ENCODE data around the gene ATF7IP2. TPM values are rescaled to one million over a fixed set of nuclear protein-coding genes. Genes with fewer than 3 reads are reported as not detected.
"Not testable (repeated sequence)": the region's sequence is repeated elsewhere in the genome, so short reads cannot be mapped to it uniquely, and the experiment has no call there.

The ATF7IP2 gene
- total RNA-seq, 4 donors from 2014 or later: 15.5 to 32.8 (median 28.3) TPM

GRCh38 chr16:10466313-10466712, 80.5 kb downstream of the ATF7IP2 start:
- no peak for DNase-seq
- Histone ChIP-seq H3K36me3 (peaks cover 0 to 3% of the 10 kb centered on the region in 2 donors), H3K4me3 (replicated peaks in 1 of 3) (no peak overlapping the region), H3K9me3 (no peaks in the 10 kb centered on the region), H3K4me1 (no peaks in the 10 kb centered on the region), H3K27me3 (no peaks in the 10 kb centered on the region), H3K27ac (no peak overlapping the region)
- intact Hi-C loops (cut with DNase I): no loop called here
- no peak for TF ChIP-seq POLR2A (IDR thresholded peaks at IDR 0.05)
- no peak for TF ChIP-seq CTCF (IDR thresholded peaks at IDR 0.05)
- WGBS, 2 donors: 96 to 98% methylated on average over 2 of the region's 2 CpGs

DNA sequence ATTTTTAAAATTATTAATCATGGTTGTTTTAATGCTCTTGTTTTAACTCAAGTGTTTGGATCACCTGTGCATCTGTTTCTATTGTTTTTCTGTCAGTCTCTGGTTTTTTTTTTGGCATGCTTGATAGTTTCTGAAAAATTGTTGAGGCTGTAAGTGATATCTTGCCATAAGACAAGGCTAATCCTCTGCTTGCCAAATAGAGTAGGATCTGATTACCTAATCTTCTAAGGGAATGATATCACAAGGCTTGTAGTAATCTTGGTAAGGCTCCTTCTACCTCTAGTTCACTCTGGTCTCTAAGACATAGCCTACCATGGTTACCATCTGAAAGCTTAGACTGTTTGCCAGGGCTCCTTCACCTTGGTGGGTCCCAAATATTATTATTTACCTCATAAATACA, 81.0 kb downstream of the ATF7IP2 start:
- TF ChIP-seq CTCF (IDR thresholded peaks at IDR 0.05) (no peak), POLR2A (IDR thresholded peaks at IDR 0.05) (no peak)
- no peaks in the 10 kb centered on the region for H3K27me3 ChIP-seq
- H3K36me3 ChIP-seq: peaks cover 0 to 3% of the 10 kb centered on the region in 2 donors
- H3K27ac ChIP-seq: no peak overlapping the region
- intact Hi-C loops (cut with DNase I): no loop called here
- H3K9me3 ChIP-seq: no peaks in the 10 kb centered on the region
- no peak overlapping the region for H3K4me3 ChIP-seq (replicated peaks in 1 of 3)
- H3K4me1 ChIP-seq: no peaks in the 10 kb centered on the region
- no peak for DNase-seq

GRCh38 chr16:10476636-10477035, 90.8 kb downstream of the ATF7IP2 start:
- H3K36me3 ChIP-seq; H3K27ac ChIP-seq; H3K4me3 ChIP-seq (replicated peaks in 1 of 3); DNase-seq; intact Hi-C loops (cut with DNase I); H3K27me3 ChIP-seq; H3K4me1 ChIP-seq; H3K9me3 ChIP-seq: not testable (repeated sequence)
- 100% methylated on average over 1 of the region's 1 CpG for WGBS, 2 donors

DNA sequence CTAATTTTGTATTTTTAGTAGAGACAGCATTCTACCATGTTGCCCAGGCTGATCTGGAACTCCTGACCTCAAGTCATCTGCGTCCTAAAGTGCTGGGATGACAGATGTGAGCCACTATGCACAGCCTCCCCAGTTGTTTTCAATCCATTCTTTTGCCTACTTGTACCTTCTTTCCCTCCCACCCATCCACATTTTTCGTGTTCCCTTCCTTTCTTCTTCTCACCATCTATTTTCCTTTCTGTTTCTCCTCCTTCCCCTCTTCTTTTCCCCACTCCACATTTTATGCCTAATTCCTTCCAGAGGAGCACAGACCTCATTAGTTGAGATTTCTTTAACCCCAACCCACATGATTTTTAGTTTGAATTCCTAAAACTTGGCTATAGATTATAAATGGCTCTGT, 94.3 kb downstream of the ATF7IP2 start:
- DNase-seq: no peak
- no peak overlapping the region for H3K27ac ChIP-seq
- 95 to 97% methylated on average over 2 of the region's 2 CpGs for WGBS, 2 donors
- no peak for TF ChIP-seq POLR2A (IDR thresholded peaks at IDR 0.05)
- TF ChIP-seq CTCF (IDR thresholded peaks at IDR 0.05): no peak
- H3K9me3 ChIP-seq: no peaks in the 10 kb centered on the region
- intact Hi-C loops (cut with DNase I): no loop called here
- no peaks in the 10 kb centered on the region for H3K27me3 ChIP-seq
- H3K4me1 ChIP-seq: no peaks in the 10 kb centered on the region
- H3K4me3 ChIP-seq (replicated peaks in 1 of 3): no peak overlapping the region
- H3K36me3 ChIP-seq: no peaks in the 10 kb centered on the region

DNA sequence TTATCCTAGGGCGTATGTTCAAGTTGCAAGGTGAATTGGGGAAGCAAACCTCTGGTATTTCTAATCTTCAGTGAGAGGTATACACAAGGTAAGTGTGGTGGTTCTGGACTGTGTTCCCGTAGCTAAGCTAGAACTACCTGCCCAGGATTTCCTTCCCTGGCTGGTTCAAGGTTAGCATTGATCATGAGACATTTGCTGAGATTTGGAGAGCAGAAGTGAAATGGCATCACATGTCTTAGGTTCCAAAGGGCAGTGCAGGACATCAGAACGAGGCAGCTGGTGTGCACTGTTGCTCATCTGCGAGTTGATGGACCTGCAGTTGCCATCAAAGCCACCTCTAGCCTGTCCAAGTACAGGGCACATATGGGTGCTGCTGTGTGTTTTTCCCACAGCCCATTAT, 99.3 kb downstream of the ATF7IP2 start:
- Histone ChIP-seq H3K4me3 (replicated peaks in 1 of 3) (no peak overlapping the region), H3K9me3 (no peaks in the 10 kb centered on the region)
- no peak for TF ChIP-seq CTCF (IDR thresholded peaks at IDR 0.05)
- no peak for TF ChIP-seq POLR2A (IDR thresholded peaks at IDR 0.05)

More for the DNA sequence above, 99.3 kb downstream of the ATF7IP2 start:
- DNase-seq: no peak
- Histone ChIP-seq H3K4me1 (no peaks in the 10 kb centered on the region), H3K27ac (no peak overlapping the region), H3K27me3 (no peaks in the 10 kb centered on the region), H3K36me3 (no peaks in the 10 kb centered on the region)
- intact Hi-C loops (cut with DNase I): no loop called here
- WGBS, 2 donors: 92 to 94% methylated on average over 4 of the region's 4 CpGs

Data from thyroid gland (tissue), 4 donors.